PFSK-1 (cell line): ENCODE results near the gene SH3PXD2A.

Source experiments
- FOXP2 ChIP-seq: optimal IDR thresholded peaks from 2 replicates; pipeline ENCODE3; 2011; ENCODE audit warnings: borderline replicate concordance, control low read depth, inconsistent platforms; ENCODE audit not compliant: insufficient read depth; ENCODE audit errors: extremely low read length, extremely low read depth
- POLR2AphosphoS5 ChIP-seq: IDR thresholded peaks from 2 replicates; pipeline ENCODE4 v1.6.1; 2012; ENCODE audit warnings: low read depth, mild to moderate bottlenecking, control low read depth, low read length, moderate library complexity
- SIN3A ChIP-seq: IDR thresholded peaks from 2 replicates; pipeline ENCODE4 v1.6.1; 2012; ENCODE audit warnings: mild to moderate bottlenecking, low read length, moderate library complexity, borderline replicate concordance; ENCODE audit not compliant: insufficient read depth
- TF ChIP-seq, protein P1 (sequence below), 2 experiments: IDR thresholded peaks; 2 replicates each; pipeline versions ENCODE4 v1.6.1 to v1.8.0; 2011 to 2012; ENCODE audit warnings: low read depth in 2 of 2, low read length in 2 of 2, control low read depth in 1 of 2, inconsistent platforms in 1 of 2, mild to moderate bottlenecking in 1 of 2, moderate library complexity in 1 of 2; ENCODE audit not compliant: insufficient read depth in 1 of 2

DNA sequence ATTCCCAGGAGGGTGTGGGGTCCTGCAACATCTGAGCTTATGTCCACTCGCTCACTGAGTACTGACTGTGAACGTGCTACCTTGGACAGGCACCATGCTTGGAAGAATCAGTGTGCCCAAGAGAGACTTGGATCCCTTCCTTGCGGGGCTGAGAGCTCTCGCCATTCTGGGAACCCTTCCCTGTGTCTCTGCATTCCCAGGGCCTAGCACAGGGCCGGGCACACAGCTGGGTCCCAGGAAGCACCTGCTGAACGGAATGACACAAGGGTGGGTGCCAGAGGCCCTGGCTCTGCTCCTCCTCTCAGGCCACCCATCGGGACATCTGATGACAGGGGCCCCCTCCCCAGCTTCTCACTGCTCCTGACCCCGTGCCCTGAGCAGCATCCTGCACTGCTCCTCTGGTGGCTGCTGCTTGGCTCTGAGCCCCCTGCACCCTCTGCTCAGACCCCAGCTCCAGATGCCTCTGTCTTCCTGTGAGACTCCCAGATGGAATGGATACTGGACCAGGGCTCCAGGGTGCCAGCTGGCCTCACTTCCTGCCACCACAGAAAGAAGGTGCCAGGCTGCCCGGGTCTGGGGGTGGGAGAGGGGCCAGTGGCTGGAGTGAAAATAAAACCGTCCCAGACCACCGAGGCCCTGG, 232.3 kb downstream of the SH3PXD2A start:
- no peak for TF ChIP-seq SIN3A
- TF ChIP-seq POLR2AphosphoS5 = no peak
- no peak for TF ChIP-seq FOXP2
- TF ChIP-seq, protein P1, sequence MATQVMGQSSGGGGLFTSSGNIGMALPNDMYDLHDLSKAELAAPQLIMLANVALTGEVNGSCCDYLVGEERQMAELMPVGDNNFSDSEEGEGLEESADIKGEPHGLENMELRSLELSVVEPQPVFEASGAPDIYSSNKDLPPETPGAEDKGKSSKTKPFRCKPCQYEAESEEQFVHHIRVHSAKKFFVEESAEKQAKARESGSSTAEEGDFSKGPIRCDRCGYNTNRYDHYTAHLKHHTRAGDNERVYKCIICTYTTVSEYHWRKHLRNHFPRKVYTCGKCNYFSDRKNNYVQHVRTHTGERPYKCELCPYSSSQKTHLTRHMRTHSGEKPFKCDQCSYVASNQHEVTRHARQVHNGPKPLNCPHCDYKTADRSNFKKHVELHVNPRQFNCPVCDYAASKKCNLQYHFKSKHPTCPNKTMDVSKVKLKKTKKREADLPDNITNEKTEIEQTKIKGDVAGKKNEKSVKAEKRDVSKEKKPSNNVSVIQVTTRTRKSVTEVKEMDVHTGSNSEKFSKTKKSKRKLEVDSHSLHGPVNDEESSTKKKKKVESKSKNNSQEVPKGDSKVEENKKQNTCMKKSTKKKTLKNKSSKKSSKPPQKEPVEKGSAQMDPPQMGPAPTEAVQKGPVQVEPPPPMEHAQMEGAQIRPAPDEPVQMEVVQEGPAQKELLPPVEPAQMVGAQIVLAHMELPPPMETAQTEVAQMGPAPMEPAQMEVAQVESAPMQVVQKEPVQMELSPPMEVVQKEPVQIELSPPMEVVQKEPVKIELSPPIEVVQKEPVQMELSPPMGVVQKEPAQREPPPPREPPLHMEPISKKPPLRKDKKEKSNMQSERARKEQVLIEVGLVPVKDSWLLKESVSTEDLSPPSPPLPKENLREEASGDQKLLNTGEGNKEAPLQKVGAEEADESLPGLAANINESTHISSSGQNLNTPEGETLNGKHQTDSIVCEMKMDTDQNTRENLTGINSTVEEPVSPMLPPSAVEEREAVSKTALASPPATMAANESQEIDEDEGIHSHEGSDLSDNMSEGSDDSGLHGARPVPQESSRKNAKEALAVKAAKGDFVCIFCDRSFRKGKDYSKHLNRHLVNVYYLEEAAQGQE (IDR thresholded peaks at IDR 0.05; ENCODE audit: insufficient read depth in 1 of 2, low read depth in 2 of 2, low read length in 2 of 2) = no peak
